ENCODE measurements around the gene DCAF8L2. TPM values are rescaled to one million over a fixed set of nuclear protein-coding genes. Genes with fewer than 3 reads are reported as not detected.
"Not testable (repeated sequence)": the region's sequence is repeated elsewhere in the genome, so short reads cannot be mapped to it uniquely, and the experiment has no call there.

Gene DCAF8L2
- total and polyA plus RNA-seq, 9 of the 15 experiments (the other 6 are each of a cell fraction or from before 2014, with no cell fraction given), result not detected

- TF ChIP-seq PRDM10 (IDR thresholded peaks at IDR 0.05; ENCODE audit: partially characterized antibody) (no peak), ZNF41 (CRISPR knock-in tag; conservative IDR thresholded peaks at IDR 0.05) (no peak), XRCC4 (IDR thresholded peaks at IDR 0.05; ENCODE audit: extremely low read depth, insufficient read depth, insufficient read length) (no peak)
Observed at GRCh38 chrX:27590044-27590443, at the start of gene DCAF8L2 (continued).

- H3K27me3 ChIP-seq (ENCODE audit: control insufficient read depth in 2 of 2, insufficient read depth in 2 of 2, low read length in 2 of 2); DNase-seq (ENCODE audit: extremely low read depth in 1 of 4, low spot score in 3 of 4); CTCF ChIA-PET (ENCODE audit: low intra/inter-chr PET ratio); intact Hi-C loops (cut with micrococcal nuclease); H3K27ac ChIP-seq (ENCODE audit: extremely low read depth, low read depth, low read length); H3K4me1 ChIP-seq (replicated peaks in 1 of 2; ENCODE audit: control insufficient read depth in 2 of 2, insufficient read depth in 2 of 2, low read length in 2 of 2); FAIRE-seq; BruUV-seq (replicated peaks); POLR2A ChIA-PET; H3K36me3 ChIP-seq (ENCODE audit: control insufficient read depth, insufficient read depth, low read length); H3K4me3 ChIP-seq; H3K9me1 ChIP-seq (ENCODE audit: control insufficient read depth, insufficient read depth, low read length); in situ Hi-C loops (cut with MboI); H3K9ac ChIP-seq (ENCODE audit: insufficient read depth in 1 of 2, low read depth in 2 of 2, low read length in 2 of 2); H3K9me3 ChIP-seq (replicated peaks; ENCODE audit: control insufficient read depth, insufficient read depth, low read depth, low read length); ATAC-seq; H3K4me2 ChIP-seq (ENCODE audit: insufficient read depth, low read length); H2AFZ ChIP-seq (ENCODE audit: low read depth, low read length); H4K20me1 ChIP-seq (replicated peaks; ENCODE audit: control insufficient read depth, insufficient read depth, low read length); H3K79me2 ChIP-seq (ENCODE audit: control insufficient read depth, insufficient read depth, low read length): not testable (repeated sequence)
- 4% methylated on average over 6 of the region's 6 CpGs for WGBS (ENCODE audit: insufficient coverage, low coverage, missing lambda C conversion rate)
Observed at GRCh38 chrX:27541161-27541560, 49.0 kb upstream of the DCAF8L2 start.

All from K562 (cell line).